Measurements from ENCODE around the gene SEZ6L2.

Gene SEZ6L2

DNA sequence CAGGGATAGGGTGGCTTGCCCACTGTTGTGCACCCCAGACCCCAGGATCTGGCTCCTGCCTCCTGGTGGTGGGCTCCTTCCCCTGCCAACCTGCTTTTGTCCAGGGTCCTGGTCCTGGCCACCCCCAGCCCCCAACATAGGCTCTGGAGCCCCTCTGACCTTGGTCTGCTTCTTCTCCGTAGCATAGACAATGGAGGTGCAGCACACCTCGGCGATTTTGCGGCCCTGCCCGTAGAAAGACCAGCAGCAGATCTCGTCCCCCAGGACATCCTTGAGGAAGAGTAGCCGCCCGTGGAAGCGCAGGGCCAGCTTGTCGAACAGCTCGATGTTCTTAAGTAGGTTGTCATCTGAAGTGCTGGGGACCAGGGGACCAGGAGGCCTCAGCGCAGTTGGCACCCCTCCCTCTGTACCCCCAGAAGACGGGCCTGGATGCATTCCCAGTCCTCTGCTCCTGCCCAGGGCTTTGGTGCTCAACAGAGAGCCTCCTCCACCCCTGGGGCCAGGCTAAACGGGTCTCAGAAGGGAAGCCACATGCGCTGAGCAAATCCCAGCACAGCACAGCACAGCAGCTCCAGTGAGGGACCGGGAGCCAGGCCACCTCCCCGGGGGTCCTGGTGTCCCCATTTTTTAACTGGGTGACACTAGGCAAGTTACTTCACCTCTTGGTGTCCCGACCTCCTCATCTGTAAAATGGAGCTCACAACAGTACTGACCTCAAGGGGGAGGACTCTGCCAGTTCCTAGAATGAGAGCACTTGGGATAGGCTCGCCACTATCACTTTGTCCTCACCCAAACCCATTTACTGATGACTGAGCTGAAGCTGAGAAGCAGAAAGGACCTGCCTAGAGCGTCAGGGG, 11.7 kb upstream of the SEZ6L2 start:
- in situ Hi-C loops (cut with HindIII; ENCODE audit: low sequenced_read_pairs) = loop anchor here (5.0 kb wide), 1 partner anchor 49 kb away; the partner anchor contains the start of gene CDIPT

DNA sequence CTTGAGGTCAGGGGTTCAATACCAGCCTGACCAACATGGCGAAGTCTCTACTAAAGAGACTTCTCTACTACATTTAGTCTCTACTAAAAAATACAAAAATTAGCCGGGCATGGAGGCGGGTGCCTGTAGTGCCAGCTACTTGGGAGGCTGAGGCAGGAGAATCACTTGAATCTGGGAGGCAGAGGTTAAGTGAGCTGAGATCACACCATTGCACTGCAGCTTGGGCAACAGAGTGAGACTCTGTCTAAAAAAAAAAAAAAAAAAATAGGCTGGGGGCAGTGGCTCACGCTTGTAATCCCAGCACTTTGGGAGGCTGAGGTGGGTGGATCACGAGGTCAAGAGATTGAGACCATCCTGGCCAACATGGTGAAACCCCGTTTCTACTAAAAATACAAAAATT, 10.5 kb upstream of the SEZ6L2 start:
- in situ Hi-C loops (cut with HindIII; ENCODE audit: low sequenced_read_pairs) = loop anchor here (5.0 kb wide), 1 partner anchor 48 kb away; the partner anchor contains the start of gene CDIPT

DNA sequence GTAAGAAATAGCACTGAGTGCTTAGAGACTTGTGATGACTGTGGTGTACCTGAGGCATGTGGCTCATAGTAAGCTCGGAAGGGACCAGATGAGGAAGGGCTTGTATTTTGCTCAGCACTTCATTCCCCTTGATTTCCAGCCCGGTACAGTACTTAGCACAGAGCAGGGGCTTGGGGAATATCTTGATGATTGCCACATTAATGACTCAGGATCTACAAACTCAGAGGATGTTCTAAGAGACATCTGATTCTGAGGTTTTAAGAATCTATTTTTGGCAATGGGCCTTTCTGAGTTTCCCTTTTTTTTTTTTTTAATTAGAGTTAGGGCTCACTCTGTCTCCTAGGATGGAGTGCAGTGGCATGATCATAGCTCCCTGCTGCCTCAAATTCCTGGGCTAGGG, 10.0 kb upstream of the SEZ6L2 start:
- in situ Hi-C loops (cut with HindIII; ENCODE audit: low sequenced_read_pairs) = no loop called here

DNA sequence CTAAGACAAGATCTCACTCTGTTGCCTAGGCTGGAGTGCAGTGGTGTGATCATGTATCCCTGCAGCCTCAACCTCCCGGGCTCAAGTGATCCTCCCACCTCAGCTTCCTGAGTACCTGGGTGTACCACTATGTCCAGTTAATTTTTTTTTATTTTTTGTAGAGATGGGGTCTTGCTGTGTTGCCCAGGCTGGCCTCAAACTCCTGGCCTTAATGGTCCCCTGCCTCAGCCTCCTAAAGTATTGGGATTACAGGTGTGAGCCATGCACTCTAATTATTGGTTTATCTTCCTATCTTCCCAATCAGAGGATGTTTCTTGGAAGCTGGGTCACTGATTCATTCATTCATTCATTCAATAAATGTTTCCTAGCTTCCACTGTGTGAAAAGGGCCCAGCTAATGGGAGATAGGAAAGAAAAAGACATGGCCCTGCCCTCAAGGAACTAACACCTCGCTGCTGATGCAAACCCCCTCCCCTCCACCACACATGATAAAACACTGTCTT, 9.4 kb upstream of the SEZ6L2 start:
- in situ Hi-C loops (cut with HindIII; ENCODE audit: low sequenced_read_pairs) = no loop called here

DNA sequence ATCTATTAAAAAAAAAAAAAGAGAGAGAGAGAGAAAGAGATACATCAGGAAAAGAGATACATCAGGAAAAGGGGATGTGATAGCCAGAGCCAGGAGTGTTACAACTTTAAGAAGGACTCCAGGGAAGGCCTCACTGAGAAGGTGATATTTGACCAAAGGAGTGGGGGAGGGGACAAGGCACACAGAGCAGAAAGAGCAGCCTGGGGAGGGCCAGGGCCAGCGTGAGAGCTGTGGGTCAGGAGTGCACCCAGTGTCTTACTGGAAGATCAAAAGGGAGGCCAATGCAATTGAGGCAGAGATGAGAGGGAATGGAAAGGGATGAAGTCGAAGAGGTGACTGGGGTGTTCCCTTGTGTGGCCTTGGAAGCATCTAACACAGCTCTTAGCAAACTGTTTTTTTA, 8.6 kb upstream of the SEZ6L2 start:
- in situ Hi-C loops (cut with HindIII; ENCODE audit: low sequenced_read_pairs) = no loop called here

DNA sequence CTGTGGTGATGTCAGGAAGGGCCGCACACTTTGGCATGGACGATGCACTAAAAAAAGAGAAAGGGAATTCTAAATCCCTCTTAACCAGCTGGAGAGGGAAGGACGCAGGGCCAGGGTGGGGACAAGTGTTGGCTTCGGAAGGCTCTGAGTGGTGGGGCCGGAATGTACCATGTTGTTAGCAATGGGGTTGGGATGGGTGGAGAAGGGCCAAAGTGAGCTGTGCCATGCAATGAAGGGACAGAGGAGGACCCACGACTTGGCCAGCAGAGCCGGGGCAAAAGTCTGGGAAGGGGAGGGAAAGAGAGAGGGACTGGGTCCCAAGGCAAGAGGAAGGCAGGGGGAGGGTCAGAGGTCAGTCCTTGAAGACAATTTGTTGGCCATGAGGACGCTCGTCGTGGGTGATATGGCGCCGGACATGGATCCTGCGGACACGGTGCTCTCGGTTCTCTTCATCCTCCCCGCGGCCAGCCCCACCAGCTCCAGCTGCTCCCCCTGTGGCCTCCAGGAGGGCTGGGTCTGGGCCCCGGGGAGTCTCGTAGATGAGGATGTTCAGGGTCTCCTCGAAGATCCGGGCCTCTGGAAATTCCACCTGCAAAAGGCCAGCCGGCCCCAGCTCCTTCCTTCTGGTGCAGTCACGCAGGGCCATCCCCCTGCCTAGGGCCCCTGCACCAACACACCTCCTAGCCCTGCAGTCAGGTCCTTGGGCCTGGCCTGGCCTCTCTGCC, 7.3 kb upstream of the SEZ6L2 start:
- in situ Hi-C loops (cut with HindIII; ENCODE audit: low sequenced_read_pairs) = no loop called here

DNA sequence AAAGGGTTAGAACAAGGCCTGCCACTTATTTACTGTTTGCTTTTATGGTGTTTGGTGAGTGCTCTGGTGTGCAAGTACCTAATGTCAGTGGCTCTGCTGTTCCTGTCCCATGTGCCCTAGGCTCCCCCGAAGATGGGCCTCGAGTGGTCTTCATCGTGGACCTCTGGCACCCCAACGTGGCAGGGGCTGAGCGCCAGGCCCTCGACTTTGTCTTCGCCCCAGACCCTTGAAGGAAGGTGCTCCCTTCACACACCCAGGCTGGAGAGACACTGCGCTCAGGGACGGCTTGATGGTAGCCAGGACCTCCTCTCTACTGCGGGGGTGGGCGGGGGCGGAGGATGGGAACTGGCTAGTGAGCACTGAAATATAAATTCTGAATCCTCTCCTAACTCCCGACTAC, 6.3 kb upstream of the SEZ6L2 start:
- in situ Hi-C loops (cut with HindIII; ENCODE audit: low sequenced_read_pairs) = no loop called here

DNA sequence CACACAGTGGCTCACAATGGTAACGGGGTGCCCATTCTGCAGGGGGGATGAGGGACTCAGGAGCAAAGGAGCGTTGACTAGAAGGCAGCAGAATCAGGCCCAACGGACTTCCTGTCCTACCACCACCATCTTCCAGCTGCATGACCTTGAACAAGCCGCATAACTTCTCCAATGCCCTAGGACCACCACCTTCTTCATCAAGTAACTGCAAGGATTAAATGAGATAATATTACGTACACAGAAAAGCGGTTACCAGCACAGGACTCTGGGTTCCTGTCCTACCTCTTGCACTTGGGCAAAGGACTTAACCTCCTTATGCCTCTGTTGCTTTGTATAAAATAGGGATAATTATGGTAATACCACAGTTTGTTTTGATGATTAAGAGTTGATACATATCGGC, 5.6 kb upstream of the SEZ6L2 start:
- in situ Hi-C loops (cut with HindIII; ENCODE audit: low sequenced_read_pairs) = loop anchor here (5.0 kb wide), 1 partner anchor 57 kb away; the partner anchor contains the start of gene TMEM219

DNA sequence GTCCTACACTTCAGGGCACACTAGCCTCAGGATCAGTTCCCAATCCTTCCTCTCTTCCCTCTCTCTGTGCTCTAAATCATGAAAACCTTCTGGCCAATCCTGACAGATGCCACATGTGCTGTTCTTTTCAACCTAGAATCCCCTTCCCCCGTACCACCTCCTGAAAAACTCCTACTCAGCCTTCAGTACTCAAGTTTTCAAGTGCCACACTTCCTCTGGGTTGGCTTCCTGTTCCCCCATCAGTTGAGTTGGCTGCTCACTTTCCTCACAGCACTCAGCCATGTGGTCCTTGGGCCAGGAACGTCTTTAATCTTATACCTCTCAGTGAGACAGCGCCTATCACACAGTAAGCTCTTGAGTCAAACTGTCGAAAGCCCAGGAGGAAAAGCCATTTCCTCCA, 4.2 kb upstream of the SEZ6L2 start:
- in situ Hi-C loops (cut with HindIII; ENCODE audit: low sequenced_read_pairs) = loop anchor here (5.0 kb wide), 1 partner anchor 59 kb away; the partner anchor contains the start of gene TMEM219

DNA sequence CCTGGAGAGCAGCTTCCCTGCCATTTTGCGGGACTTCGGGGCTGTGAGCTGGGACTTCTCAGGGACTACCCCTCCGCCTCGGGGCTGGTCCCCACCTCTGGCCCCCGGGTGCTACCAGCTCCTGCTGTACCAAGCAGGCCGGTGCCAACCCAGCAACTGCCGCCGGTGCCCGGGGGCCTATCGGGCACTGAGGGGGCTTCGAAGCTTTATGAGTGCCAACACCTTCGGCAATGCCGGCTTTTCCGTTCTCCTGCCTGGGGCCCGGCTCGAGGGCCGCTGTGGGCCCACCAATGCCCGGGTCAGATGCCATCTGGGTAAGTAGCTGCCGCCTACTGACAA, 2.2 kb upstream of the SEZ6L2 start:
- in situ Hi-C loops (cut with HindIII; ENCODE audit: low sequenced_read_pairs) = loop anchor here (5.0 kb wide), 1 partner anchor 61 kb away; the partner anchor contains the start of gene TMEM219

DNA sequence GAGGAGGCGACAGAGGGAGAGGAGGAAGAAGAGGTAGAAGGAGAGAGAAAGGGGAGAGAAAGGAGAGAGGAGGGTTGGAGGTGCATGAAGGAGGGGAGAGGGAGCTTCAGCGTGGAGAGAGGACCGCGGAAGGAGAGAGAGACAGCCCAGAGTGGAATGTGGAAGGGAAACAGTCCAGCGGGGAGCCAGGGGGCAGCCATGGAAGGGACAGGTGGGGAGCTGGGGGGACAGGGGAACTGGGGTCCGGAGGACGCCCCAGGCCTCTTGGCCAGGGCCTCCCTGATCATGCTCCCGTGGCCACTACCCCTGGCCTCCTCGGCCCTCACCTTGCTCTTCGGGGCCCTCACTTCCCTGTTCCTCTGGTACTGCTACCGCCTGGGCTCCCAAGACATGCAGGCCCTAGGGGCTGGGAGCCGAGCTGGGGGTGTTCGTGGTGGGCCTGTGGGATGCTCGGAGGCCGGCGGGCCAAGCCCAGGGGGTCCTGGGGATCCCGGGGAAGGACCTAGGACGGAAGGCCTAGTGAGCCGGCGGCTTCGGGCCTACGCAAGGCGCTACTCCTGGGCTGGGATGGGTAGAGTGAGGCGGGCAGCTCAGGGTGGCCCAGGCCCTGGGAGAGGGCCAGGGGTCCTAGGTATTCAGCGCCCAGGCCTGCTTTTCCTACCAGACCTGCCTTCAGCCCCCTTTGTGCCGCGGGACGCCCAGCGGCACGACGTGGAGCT, 1.7 kb upstream of the SEZ6L2 start:
- in situ Hi-C loops (cut with HindIII; ENCODE audit: low sequenced_read_pairs) = loop anchor here (5.0 kb wide), 1 partner anchor 61 kb away; the partner anchor contains the start of gene TMEM219

DNA sequence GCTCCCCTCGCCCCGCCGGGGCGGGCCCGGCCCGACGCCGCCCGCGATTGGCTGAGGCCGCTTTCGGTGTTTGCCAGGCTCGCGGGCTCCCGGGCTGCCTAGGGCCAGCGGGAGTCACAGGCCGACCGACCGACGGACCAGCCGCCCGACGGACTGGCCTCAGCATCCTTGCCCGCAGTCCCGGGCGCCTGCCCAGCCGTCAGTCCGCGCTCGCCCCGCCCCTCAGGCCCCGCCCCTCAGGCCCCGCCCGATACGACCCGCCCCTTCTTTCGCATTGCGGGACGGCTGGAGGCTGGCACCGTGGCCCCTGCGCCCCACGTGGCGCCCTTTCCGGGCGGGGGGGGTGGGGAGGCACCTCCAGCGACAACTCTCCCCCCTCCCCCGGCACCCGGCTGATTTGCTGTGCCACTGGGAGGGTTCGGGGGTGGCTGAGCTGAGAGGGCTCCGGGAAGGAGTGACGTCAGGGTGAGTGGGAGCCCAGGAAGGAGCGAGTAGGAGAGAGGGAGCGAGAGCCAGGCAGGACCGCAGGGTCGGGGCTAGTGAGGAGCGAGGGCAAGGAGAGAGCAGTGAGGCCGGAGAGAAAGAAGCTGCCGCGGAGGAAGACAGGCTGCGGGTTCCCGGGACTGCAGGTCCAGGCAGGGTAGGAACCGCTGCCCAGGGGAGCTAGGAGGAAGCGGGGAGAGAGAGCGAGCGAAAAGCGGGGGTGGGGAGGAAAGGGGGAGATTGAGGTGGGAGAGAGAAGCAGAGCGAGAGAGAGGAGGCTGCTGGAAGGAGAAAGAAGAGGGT, 945 bp upstream of the SEZ6L2 start, which contains the start of gene ASPHD1:
Gene ASPHD1 (plus strand): TSS at position 387 of the 786 bp plus-strand sequence. CDS start 484 bp downstream, outside the sequence.
- in situ Hi-C loops (cut with HindIII; ENCODE audit: low sequenced_read_pairs) = loop anchor here (5.0 kb wide), 1 partner anchor 62 kb away; the partner anchor contains the start of gene TMEM219

DNA sequence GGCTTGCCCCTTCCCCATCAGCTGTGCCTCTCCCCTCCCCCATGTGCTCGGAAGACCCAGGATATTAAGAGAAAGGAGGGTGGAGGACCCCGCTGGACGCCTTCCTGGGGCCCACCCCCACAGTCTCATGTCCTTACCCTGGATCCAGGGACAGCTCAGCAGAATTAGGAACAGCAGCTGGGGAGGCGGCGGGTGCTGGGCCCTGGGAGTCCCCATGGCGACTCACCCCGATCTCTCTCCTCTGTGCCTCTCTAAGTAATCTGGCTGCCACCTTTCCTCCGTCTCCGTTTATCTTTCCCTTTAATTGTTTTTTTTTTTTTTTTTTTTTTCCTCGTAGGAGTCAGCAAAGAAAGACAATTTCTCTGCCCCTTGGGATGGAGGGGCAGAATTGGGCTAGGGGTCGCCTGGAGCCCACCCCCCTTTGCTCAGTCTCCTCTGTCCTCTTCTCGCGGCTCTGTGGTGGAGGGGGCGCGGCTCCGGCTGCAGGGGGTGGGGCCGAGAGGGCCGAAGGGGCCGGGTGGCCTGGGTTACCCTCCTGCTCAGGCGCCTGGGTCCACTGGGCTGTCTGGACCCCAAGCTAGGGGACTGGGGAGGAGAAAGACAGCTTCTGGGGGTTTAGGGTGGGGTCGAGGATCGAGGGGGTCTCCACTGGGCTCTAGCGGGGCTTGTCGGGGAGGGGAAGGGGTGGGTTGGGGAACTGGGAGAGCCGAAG, 390 bp downstream of the SEZ6L2 start:
- in situ Hi-C loops (cut with HindIII; ENCODE audit: low sequenced_read_pairs) = no loop called here

DNA sequence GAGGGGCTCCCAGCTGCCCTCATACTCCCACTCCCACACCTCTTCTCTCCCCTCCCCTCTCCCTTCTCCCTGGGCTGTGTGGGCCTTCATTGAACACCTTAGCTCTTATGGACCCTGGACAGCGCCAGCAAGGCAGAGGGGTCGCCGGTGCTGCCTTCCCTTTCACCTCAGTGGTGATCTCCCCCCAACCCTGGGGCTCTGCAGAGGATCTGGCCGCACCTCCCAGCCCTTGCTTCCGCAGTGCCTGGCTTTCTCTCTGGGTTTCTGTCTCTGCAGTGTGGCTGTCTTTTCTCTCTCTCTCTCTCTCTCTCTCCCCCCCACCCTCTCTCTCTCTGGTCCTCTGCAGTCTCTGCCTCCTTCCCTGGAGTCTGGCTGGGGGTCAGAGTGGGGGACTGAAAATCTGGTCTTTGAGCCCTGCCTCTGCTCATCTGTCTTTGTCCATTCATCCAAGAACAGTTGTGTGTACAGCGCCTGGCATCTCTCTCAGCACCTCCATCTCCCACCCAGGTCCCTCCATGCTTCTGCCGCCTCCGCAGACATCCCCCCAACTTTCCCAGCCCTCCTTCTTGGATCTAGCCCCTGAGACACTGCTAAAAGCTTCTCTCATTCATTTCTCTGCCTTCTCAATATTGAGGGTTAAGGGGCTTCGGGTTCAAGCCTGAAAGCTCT, 1.1 kb downstream of the SEZ6L2 start:
- in situ Hi-C loops (cut with HindIII; ENCODE audit: low sequenced_read_pairs) = no loop called here

DNA sequence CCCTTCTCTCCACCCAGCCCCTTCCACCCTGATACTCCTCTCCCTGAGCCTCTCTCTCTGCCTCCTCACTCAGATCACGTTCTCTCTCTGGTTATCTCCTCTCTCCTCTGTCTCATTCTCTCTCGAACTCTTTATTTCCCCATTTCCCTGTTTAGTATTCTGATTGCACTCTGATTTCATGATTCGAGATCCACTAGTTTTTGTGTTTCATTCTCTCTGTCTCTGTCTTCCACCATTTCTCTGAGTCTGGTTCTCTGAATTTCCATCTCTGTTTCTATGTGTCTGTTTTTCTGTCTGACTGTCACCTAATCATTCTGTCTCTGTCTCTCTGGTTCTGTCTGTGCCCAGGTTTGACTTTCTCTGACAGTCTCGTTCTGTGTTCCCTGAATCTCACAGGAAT, 2.0 kb downstream of the SEZ6L2 start:
- in situ Hi-C loops (cut with HindIII; ENCODE audit: low sequenced_read_pairs) = no loop called here

DNA sequence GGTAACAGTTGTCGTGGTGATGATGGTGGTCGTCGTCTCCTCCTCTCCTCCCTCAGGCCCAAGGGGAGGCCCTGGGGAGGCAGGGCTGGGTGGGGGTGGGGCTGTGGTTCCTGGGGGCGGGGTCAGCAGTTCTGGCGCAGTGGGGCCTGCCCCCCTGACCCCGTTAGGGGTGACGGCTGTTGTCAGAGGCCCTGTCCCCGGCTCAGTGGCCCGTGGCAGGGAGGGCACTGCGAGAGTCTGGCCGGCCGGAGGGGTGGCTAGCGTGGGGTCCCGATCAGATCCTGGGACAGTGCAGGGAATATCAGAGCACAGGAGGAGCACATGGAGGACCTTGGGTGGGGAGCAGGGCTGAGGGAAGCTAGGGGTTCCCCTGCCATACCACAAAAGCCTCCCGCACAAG, 2.5 kb downstream of the SEZ6L2 start:
- in situ Hi-C loops (cut with HindIII; ENCODE audit: low sequenced_read_pairs) = no loop called here

DNA sequence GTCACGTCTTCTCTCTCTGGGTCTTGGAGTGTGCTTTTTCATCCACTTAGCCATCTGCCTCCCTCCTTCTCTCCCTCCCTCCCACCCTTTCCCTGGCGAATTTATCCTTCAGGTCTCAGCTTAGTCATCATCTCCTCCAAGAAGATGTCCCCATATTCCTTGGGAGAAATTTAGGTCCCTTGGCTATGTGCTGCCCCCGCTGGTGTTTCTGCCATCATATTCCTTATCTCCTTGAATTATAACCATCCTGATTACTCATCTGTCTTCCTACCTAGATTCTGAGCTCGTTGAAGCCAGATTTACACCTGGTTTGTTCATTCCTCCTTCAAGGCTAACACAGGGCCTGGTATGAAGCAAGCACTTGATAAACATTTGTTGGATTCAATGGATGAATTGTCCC, 5.0 kb downstream of the SEZ6L2 start:
- in situ Hi-C loops (cut with HindIII; ENCODE audit: low sequenced_read_pairs) = no loop called here

DNA sequence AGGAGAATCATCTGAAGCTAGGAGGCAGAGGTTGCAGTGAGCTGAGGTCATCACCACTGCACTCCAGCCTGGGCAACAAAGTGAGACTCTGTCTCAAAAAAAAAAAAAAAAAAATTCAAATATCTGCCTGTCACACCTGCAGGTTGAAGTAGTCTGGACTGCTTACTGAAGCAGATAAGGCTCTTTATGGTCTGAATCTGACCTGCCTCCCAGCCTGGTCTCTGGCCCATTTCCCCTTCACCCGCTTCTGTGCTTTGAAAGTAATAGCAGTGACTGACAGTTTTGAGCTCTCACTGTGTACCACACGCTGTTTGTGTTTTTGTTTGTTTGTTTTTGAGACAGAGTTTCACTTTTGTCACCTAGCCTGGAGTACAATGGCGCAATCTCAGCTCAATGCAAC, 5.8 kb downstream of the SEZ6L2 start:
- in situ Hi-C loops (cut with HindIII; ENCODE audit: low sequenced_read_pairs) = no loop called here

DNA sequence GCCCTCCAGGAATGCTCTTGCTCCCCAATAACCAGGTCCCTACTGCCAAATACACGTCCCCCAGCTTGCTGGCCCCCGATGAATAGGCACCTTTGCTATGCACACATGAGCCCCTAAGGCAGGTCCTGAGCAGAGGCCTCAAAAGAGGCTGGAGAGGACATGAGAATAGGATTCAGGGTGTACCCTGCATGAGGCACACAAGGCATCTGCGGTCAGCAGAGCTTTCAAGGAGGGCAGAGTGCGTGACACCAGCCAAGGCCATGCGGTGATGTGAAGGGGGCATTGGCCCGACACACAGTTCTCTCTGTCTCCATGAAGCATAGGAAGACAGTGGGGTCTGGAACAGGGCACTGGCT, 6.9 kb downstream of the SEZ6L2 start:
- in situ Hi-C loops (cut with HindIII; ENCODE audit: low sequenced_read_pairs) = no loop called here
